ENCODE results near the gene AKAP8L.
A peak's percentile ranks its signal among the peaks of the same experiment; 100 is the strongest.
"Not testable (repeated sequence)": the region's sequence is repeated elsewhere in the genome, so short reads cannot be mapped to it uniquely, and the experiment has no call there.

Gene AKAP8L

GRCh38 chr19:15378534-15379082 lies 40.2 kb downstream of the AKAP8L start:
- peak; percentile 59 for DNase-seq

- DNase-seq: no peak
Measured at GRCh38 chr19:15374796-15375440, 43.9 kb downstream of the AKAP8L start.

GRCh38 chr19:15374105-15374651 lies 44.6 kb downstream of the AKAP8L start:
- DNase-seq: no peak

GRCh38 chr19:15373644-15374043 lies 45.1 kb downstream of the AKAP8L start:
- no peak for DNase-seq

GRCh38 chr19:15372891-15373301 lies 45.9 kb downstream of the AKAP8L start:
- no peak for DNase-seq

GRCh38 chr19:15372470-15372869 lies 46.3 kb downstream of the AKAP8L start:
- DNase-seq: no peak

- DNase-seq: no peak
Measured at GRCh38 chr19:15371786-15372380, 46.9 kb downstream of the AKAP8L start.

GRCh38 chr19:15371119-15371518 lies 47.7 kb downstream of the AKAP8L start:
- DNase-seq: no peak

- no peak for DNase-seq
Measured at GRCh38 chr19:15369594-15369891, 49.2 kb downstream of the AKAP8L start.

GRCh38 chr19:15368798-15369593 lies 49.8 kb downstream of the AKAP8L start:
- no peak for DNase-seq

- DNase-seq: no peak
Measured at GRCh38 chr19:15368051-15368632, 50.6 kb downstream of the AKAP8L start.

GRCh38 chr19:15367439-15367838 lies 51.3 kb downstream of the AKAP8L start:
- no peak for DNase-seq

- no peak for DNase-seq
Measured at GRCh38 chr19:15365264-15365663, 53.5 kb downstream of the AKAP8L start.

GRCh38 chr19:15363791-15364190 lies 55.0 kb downstream of the AKAP8L start:
- DNase-seq: not testable (repeated sequence)

- not testable (repeated sequence) for DNase-seq
Measured at GRCh38 chr19:15363048-15363447, 55.7 kb downstream of the AKAP8L start.

- DNase-seq: not testable (repeated sequence)
Measured at GRCh38 chr19:15360015-15360414, 58.8 kb downstream of the AKAP8L start.

GRCh38 chr19:15358918-15359317 lies 59.9 kb downstream of the AKAP8L start:
- DNase-seq: no peak

GRCh38 chr19:15357906-15358305 lies 60.9 kb downstream of the AKAP8L start:
- no peak for DNase-seq

- DNase-seq: no peak
Measured at GRCh38 chr19:15354566-15355296, 64.1 kb downstream of the AKAP8L start.

GRCh38 chr19:15353908-15354307 lies 64.9 kb downstream of the AKAP8L start:
- no peak for DNase-seq

- DNase-seq: not testable (repeated sequence)
Measured at GRCh38 chr19:15352535-15352934, 66.3 kb downstream of the AKAP8L start.

- not testable (repeated sequence) for DNase-seq
Measured at GRCh38 chr19:15341328-15341727, 77.5 kb downstream of the AKAP8L start.
